NCI-H2107 (cell line): ENCODE data around the gene RGS5.

Experiments
- DNase-seq: peaks from one replicate; lab custom pipeline; 2025; lab: John Stamatoyannopoulos, UW

The RGS5 gene

GRCh38 chr1:163182330-163182949 lies 20.3 kb downstream of the RGS5 start:
- no peak for DNase-seq

- DNase-seq = no peak
Measured at GRCh38 chr1:163178628-163179027, 24.1 kb downstream of the RGS5 start.

- no peak for DNase-seq
Measured at GRCh38 chr1:163176797-163177196, 25.9 kb downstream of the RGS5 start.

GRCh38 chr1:163174524-163175437 lies 27.9 kb downstream of the RGS5 start:
- peak; percentile 38 for DNase-seq

DNA sequence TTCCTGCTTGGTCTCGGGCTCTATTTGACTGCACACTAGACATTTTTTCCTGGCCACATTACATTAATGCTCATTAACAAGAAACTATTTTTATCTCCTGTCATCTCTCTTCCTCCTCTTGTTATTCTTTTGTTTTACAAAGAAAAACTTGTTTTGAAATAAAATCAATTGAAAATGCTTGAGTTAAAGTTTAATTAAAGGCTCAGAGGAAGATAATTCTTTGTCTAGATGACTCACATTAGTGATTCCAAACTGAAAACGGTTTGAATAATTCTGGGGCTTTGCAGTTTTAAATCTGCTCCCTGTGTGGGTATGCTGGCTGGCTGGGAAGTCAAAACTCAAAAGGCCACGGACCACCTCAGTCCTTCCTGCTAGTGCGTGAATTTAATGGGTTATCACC lies 29.6 kb downstream of the RGS5 start:
- DNase-seq = no peak

GRCh38 chr1:163172596-163172995 lies 30.1 kb downstream of the RGS5 start:
- no peak for DNase-seq

DNA sequence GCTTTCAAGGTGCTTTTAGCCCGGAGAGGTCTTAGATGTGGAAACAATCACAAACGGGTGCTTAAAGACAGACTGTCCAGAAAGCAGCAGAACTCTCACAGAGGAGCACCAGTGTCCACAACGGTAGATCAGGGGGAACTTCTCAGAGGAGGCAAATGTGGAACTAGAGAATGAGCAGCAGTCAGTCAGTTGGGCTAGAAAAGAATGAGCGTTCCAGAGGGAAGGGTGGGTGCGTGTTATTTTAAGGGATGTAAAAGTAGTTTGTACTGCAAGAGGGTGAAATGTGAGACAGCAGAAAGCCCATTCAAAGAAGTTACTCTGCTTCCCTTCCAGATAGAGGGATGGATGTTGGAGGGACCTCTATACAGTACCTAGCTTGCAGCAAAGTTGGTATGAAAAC lies 30.9 kb downstream of the RGS5 start:
- DNase-seq = no peak

GRCh38 chr1:163170975-163171676 lies 31.6 kb downstream of the RGS5 start:
- DNase-seq = no peak

DNA sequence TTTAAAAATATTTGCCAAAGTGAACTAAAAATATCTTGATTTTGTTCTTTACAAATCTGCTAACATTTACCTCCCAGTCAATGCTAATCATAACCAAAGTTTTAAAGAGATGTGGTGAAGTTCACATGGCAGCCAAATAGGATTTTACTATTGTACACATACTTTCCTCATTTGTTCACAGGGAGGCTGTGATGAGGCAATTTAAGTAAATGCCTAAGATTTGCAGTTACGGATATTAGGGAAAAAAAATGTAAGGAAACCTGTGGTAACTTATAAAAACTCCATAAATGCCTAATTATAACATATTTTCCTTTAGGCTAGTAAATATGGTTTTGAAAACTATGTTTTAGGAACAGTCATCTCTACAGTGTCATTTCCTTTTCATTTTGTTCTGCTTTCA lies 32.4 kb downstream of the RGS5 start:
- DNase-seq = no peak

DNA sequence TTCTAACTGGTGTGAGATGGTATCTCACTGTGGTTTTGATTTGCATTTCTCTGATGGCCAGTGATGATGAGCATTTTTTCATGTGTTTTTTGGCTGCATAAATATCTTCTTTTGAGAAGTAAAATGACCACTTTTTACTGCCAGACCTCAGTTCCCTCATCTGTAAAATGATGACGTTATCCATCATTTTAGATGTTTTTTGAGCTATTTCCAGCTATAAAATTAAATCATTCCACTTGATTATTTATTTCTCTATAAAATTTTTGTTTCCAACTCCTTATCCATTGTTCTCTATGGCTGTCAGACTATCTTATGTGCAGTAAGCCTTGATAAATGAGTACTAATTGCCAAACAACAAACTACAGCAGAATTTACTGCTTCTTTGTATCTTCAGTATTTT lies 33.2 kb downstream of the RGS5 start:
- DNase-seq = no peak

DNA sequence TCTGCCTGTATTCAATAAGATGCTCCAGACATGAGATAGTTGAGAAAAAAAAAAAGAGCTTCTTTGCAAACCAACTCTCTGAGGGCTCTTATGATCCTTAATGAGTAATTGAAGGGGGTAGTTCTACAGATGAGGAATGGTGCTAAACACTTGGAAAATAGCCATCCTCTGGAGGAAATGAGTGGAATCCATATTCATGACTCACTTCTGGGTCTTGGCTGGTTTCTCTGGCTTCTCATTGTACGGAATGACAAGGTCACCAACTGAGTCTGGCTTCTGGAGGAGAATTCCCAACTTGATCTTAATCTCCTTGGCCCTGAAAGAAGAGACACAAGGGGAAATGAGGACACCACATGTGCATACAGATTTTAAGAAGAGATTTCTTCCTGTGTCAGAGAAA lies 34.7 kb downstream of the RGS5 start:
- DNase-seq = no peak

GRCh38 chr1:163166886-163167555 lies 35.7 kb downstream of the RGS5 start:
- no peak for DNase-seq

DNA sequence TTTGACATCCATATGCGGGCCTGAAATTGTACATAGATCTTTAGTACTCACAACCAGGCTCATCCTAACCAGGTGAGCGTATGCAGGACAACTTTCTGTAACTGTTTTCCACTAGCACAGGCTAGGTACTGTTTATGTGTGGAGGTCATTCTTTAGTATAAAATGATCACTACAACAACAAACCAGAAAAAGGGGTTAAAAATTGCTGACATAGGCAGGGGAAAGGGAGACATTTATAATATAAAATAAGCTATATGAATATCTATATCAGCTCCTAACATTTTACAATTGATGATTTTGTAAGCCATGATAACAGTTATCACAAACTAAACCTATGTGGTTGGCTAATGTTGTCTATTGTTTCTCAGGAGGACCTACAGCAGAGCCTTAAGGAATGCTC lies 37.6 kb downstream of the RGS5 start:
- no peak for DNase-seq

DNA sequence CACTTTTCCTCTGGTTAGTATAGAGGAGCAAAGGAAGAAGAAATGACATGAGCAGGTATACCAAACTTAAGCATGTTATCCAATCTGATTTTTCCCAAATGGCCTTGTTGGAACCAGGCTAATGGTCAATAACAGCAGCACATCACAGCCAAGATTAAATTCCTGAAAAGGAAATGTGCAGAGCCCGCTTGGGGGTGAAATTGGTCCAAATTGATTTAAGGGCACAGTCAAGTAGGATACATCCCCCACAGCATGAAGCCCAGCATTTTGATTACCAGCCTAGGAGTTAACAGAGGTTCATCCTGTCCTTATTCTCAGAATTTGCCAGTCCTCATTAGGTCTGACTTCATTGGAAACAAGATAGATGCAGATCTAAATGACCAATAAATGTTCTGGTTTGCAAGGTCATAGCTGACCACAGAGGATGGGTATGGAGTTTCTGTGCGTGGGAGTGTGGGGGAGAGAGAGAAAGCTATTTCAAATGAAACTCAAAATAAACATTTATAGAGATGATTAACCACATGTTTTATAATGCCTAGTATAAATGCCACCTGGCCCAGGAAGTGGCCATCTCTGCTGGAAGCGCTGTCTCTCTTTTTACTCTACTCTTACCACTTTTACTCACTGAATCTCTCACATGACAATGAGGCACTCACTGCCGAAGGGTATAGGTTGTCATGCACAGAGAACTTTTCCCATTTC lies 38.7 kb downstream of the RGS5 start:
- no peak for DNase-seq

- DNase-seq = no peak
Measured at GRCh38 chr1:163163163-163163562, 39.6 kb downstream of the RGS5 start.

GRCh38 chr1:163162381-163162914 lies 40.3 kb downstream of the RGS5 start:
- DNase-seq = no peak

GRCh38 chr1:163161841-163162240 lies 40.9 kb downstream of the RGS5 start:
- no peak for DNase-seq

DNA sequence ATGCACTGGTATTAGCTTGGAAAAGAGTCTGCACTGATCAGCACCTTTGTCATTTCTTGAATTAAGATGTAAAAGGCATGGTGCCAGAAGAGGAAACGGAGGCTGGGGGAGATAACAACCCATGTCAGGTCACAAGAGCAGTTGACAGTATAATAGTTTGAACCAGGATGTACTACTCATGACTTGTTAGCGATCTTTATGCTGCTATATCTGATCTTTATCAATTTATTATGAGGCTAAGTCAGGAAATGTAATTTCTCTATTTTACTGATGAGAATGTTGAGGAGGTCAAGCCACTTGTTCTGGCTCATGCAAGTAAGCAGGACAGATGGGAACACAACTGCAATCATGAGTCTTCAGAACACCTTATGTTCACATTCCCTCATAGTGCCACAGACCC lies 41.4 kb downstream of the RGS5 start:
- DNase-seq = no peak

DNA sequence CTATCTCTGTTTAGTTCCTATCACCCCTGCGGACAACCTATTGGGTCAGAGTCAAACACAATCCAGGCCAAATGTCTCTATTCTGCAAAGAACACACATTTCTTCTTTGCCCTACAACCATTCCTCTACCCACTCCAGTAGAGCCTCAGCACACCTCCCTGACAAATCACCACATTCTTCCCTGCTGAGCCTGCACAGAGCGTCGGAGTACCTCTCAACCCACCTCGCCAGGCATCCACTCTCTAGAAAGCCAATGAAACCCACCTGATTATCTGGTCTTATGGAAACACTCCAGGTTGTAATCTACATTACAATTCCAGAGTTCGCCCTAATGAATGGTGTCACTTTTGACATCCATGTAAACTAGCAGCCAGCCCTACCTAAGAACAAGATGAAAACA lies 47.1 kb downstream of the RGS5 start:
- no peak for DNase-seq

GRCh38 chr1:163148911-163149310 lies 53.8 kb downstream of the RGS5 start:
- DNase-seq = no peak

- DNase-seq = no peak
Measured at GRCh38 chr1:163147019-163147418, 55.7 kb downstream of the RGS5 start.

- no peak for DNase-seq
Measured at GRCh38 chr1:163145435-163145834, 57.3 kb downstream of the RGS5 start.
